OCI-LY3 (cell line): Measurements from ENCODE around the gene OSBPL9.

Experiments used
- H2AFZ ChIP-seq: fragments of 200-600, 300-600 bp; shearing (Covaris generic); 2 replicates; pipeline ENCODE4 v1.6.0; 2014; ENCODE audit warnings: antibody characterized with exemption, low read depth, low read length
- H3K27ac ChIP-seq: fragments of 200-600, 300-600 bp; sonication (generic); 2 replicates; pipeline ENCODE4 v1.5.1; 2014; ENCODE audit warnings: mild to moderate bottlenecking, low read length, moderate library complexity, mixed read lengths
- H3K27me3 ChIP-seq: fragments of 200-600, 300-600 bp; sonication (generic); 2 replicates; pipeline ENCODE4 v1.6.1; 2014; ENCODE audit warnings: low read depth, low read length, mixed read lengths
- H3K36me3 ChIP-seq: fragments of 200-600, 300-600 bp; sonication (generic); replicated peaks from 2 replicates; pipeline ENCODE3; 2014; ENCODE audit warnings: low read depth, low read length, mixed read lengths
- H3K4me1 ChIP-seq: fragments of 300-600, 200-600 bp; sonication (generic); 2 replicates; pipeline ENCODE4 v1.6.1; 2014; ENCODE audit warnings: low read length, mixed read lengths
- H3K4me2 ChIP-seq: fragments of 200-600, 300-600 bp; sonication (generic); 2 replicates; pipeline ENCODE4 v1.6.1; 2014; ENCODE audit warnings: low read length, mixed read lengths
- H3K4me3 ChIP-seq: fragments of 300-600, 200-600 bp; sonication (generic); 2 replicates; pipeline ENCODE4 v1.5.1; 2014; ENCODE audit warnings: antibody characterized with exemption, mild to moderate bottlenecking, low read length, moderate library complexity
- H3K79me2 ChIP-seq: fragments of 300-600, 200-600 bp; shearing (Covaris generic); 2 replicates; pipeline ENCODE4 v1.6.1; 2014; ENCODE audit warnings: mild to moderate bottlenecking, low read length, mixed read lengths
- H3K9ac ChIP-seq: fragments of 300-600, 200-600 bp; shearing (Covaris generic); 2 replicates; pipeline ENCODE4 v1.6.0; 2014; ENCODE audit warnings: mild to moderate bottlenecking, low read length, moderate library complexity
- H3K9me3 ChIP-seq: fragments of 200-600, 300-600 bp; shearing (Covaris generic); 2 replicates; pipeline ENCODE4 v1.6.1; 2014; ENCODE audit warnings: low read length, mixed read lengths; ENCODE audit not compliant: insufficient read depth
- H4K20me1 ChIP-seq: fragments of 200-600, 300-600 bp; sonication (generic); 2 replicates; pipeline ENCODE4 v1.6.1; 2016; ENCODE audit warnings: low read length, mixed read lengths; ENCODE audit not compliant: insufficient read depth
- CTCF ChIP-seq: fragments of 200-600, 300-600 bp; sonication (generic); IDR thresholded peaks from 2 replicates; pipeline ENCODE4 v1.5.1; 2014; ENCODE audit warnings: antibody characterized with exemption, low read length, low read depth
- EZH2phosphoT487 ChIP-seq: fragments of 200-600 bp; shearing (Covaris generic); IDR thresholded peaks from 2 replicates; pipeline ENCODE4 v1.6.1; 2018; ENCODE audit warnings: antibody characterized with exemption, mixed run types, low read depth

Gene OSBPL9

GRCh38 chr1:51708911-51709760 is 92.2 kb downstream of the OSBPL9 start:
- H3K27me3 ChIP-seq: no peaks in the 10 kb centered on the region
- no peak overlapping the region for H3K27ac ChIP-seq
- no peaks in the 10 kb centered on the region for H3K9me3 ChIP-seq
- H3K4me2 ChIP-seq: no peak overlapping the region
- H4K20me1 ChIP-seq: no peaks in the 10 kb centered on the region
- H3K9ac ChIP-seq: no peak overlapping the region
- no peak overlapping the region for H3K4me3 ChIP-seq
- H3K36me3 ChIP-seq: no peaks in the 10 kb centered on the region
- H3K79me2 ChIP-seq: no peaks in the 10 kb centered on the region
- no peak overlapping the region for H2AFZ ChIP-seq
- no peak for TF ChIP-seq EZH2phosphoT487
- TF ChIP-seq CTCF: no peak
- no peaks in the 10 kb centered on the region for H3K4me1 ChIP-seq

GRCh38 chr1:51709951-51710350 is 93.1 kb downstream of the OSBPL9 start:
- Histone ChIP-seq H3K9ac (no peak overlapping the region), H2AFZ (no peak overlapping the region), H3K27me3 (no peaks in the 10 kb centered on the region), H3K9me3 (no peaks in the 10 kb centered on the region), H3K4me3 (no peak overlapping the region), H3K4me1 (no peaks in the 10 kb centered on the region), H3K79me2 (no peaks in the 10 kb centered on the region), H3K36me3 (no peaks in the 10 kb centered on the region), H3K27ac (no peak overlapping the region), H4K20me1 (no peaks in the 10 kb centered on the region), H3K4me2 (no peak overlapping the region)
- no peak for TF ChIP-seq EZH2phosphoT487
- no peak for TF ChIP-seq CTCF

GRCh38 chr1:51712590-51712989 is 95.7 kb downstream of the OSBPL9 start:
- Histone ChIP-seq H2AFZ (no peak overlapping the region), H3K9ac (no peak overlapping the region), H3K36me3 (no peaks in the 10 kb centered on the region), H3K27ac (no peak overlapping the region), H3K4me1 (no peaks in the 10 kb centered on the region), H3K79me2 (no peaks in the 10 kb centered on the region), H4K20me1 (no peaks in the 10 kb centered on the region), H3K9me3 (no peaks in the 10 kb centered on the region), H3K4me3 (no peak overlapping the region), H3K27me3 (no peaks in the 10 kb centered on the region), H3K4me2 (no peak overlapping the region)
- TF ChIP-seq CTCF (no peak), EZH2phosphoT487 (no peak)

GRCh38 chr1:51714374-51715019 is 97.6 kb downstream of the OSBPL9 start:
- Histone ChIP-seq H3K4me3 (no peak overlapping the region), H2AFZ (no peak overlapping the region), H3K36me3 (no peaks in the 10 kb centered on the region), H3K79me2 (no peaks in the 10 kb centered on the region), H3K4me1 (no peaks in the 10 kb centered on the region), H3K9ac (no peak overlapping the region), H4K20me1 (no peaks in the 10 kb centered on the region), H3K27ac (no peak overlapping the region), H3K9me3 (no peaks in the 10 kb centered on the region), H3K4me2 (no peak overlapping the region), H3K27me3 (no peaks in the 10 kb centered on the region)
- no peak for TF ChIP-seq CTCF
- no peak for TF ChIP-seq EZH2phosphoT487
